ENCODE results near the gene MTMR11. TPM values are rescaled to one million over a fixed set of nuclear protein-coding genes. Genes with fewer than 3 reads are reported as not detected.

The MTMR11 gene
- total and polyA plus RNA-seq, 2 of the 13 experiments (the other 11 are each of a cell fraction or from before 2014, with no cell fraction given): 0.49 to 2.8 TPM

DNA sequence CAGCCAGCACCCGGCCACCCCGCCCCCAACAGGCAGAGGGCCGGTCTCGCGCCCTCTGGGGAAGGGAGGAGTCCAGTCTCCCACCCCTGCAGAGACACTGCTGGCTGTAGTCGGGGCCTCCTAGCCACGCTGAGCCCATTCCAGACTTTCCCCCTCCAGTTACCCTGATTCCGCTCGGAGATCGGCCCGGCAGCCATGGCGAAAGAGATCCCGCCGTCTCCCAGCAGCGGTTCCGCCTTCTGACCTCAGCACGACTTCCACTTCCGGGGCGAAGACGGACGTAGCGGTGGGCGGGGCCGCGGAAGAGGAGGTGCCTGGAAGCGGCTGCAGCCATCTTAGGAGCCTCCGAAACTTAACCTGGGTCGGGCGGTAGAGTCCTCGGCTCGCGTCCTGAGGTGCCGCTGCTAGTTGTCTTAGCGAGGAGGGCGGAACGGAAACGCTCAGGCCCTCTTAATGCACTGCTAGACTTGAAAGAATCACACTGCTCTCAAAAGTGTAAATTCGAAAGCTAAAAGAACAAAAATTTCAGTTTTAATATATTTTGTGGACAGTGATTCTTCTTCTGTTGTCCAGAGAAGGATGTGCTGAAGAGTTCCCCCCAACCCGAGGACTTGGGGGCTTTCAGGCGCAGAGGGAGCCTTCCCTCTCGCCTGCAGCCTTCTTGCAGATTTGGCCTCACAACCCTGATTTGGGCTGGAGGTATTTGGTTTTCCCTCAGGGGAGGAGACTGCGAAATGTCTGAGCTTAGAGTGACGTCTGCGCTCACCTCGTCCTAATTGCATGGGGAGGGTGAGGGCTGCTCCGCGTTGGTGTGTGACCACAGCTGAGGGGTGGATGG, 8.9 kb downstream of the MTMR11 start, which contains the start of gene SF3B4 (continued):
- TF ChIP-seq SRF (IDR thresholded peaks at IDR 0.05; ENCODE audit: low read depth, low read length) (0 out of 2 replicates have a peak, but pooled peaks have one; percentile 21), RFXANK (CRISPR knock-in tag; IDR thresholded peaks at IDR 0.05) (no peak), ZNF562 (CRISPR knock-in tag; IDR thresholded peaks at IDR 0.05; ENCODE audit: borderline replicate concordance) (no peak), ATF7 (IDR thresholded peaks at IDR 0.05) (no peak), ATF7 (CRISPR knock-in tag; IDR thresholded peaks at IDR 0.05) (no peak), U2AF1 (optimal IDR thresholded peaks at IDR 0.05; ENCODE audit: low read depth, low read length) (peak; percentile 87), SALL1 (CRISPR knock-in tag; IDR thresholded peaks at IDR 0.05) (peak; percentile 69; the same call in 1 of the 2 replicates), ZNF549 (CRISPR knock-in tag; IDR thresholded peaks at IDR 0.05) (no peak), CBX5 (CRISPR knock-in tag; IDR thresholded peaks at IDR 0.05; ENCODE audit: borderline replicate concordance) (peak; percentile 47; the same call in 1 of the 2 replicates), RFXAP (CRISPR knock-in tag; IDR thresholded peaks at IDR 0.05; ENCODE audit: borderline replicate concordance) (peak; percentile 51; the same call in 1 of the 2 replicates), ZNF83 (CRISPR knock-in tag; IDR thresholded peaks at IDR 0.05; ENCODE audit: borderline replicate concordance) (no peak), EP300 (IDR thresholded peaks at IDR 0.05; ENCODE audit: low read depth in 2 of 2, low read length in 2 of 2) (0 out of 4 replicates have a peak, but pooled peaks of 1 of the 2 experiments have one; percentile 16), EP300 (CRISPR knock-in tag; IDR thresholded peaks at IDR 0.05; ENCODE audit: borderline replicate concordance) (no peak), SP2 (CRISPR knock-in tag; IDR thresholded peaks at IDR 0.05) (peak; percentile 88)
- TF ChIP-seq, protein P1, sequence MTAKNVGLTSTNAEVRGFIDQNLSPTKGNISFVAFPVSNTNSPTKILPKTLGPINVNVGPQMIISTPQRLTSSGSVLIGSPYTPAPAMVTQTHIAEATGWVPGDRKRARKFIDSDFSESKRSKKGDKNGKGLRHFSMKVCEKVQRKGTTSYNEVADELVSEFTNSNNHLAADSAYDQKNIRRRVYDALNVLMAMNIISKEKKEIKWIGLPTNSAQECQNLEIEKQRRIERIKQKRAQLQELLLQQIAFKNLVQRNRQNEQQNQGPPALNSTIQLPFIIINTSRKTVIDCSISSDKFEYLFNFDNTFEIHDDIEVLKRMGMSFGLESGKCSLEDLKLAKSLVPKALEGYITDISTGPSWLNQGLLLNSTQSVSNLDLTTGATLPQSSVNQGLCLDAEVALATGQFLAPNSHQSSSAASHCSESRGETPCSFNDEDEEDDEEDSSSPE (CRISPR knock-in tag; IDR thresholded peaks at IDR 0.05): peak; percentile 90
- TF ChIP-seq, protein P2, sequence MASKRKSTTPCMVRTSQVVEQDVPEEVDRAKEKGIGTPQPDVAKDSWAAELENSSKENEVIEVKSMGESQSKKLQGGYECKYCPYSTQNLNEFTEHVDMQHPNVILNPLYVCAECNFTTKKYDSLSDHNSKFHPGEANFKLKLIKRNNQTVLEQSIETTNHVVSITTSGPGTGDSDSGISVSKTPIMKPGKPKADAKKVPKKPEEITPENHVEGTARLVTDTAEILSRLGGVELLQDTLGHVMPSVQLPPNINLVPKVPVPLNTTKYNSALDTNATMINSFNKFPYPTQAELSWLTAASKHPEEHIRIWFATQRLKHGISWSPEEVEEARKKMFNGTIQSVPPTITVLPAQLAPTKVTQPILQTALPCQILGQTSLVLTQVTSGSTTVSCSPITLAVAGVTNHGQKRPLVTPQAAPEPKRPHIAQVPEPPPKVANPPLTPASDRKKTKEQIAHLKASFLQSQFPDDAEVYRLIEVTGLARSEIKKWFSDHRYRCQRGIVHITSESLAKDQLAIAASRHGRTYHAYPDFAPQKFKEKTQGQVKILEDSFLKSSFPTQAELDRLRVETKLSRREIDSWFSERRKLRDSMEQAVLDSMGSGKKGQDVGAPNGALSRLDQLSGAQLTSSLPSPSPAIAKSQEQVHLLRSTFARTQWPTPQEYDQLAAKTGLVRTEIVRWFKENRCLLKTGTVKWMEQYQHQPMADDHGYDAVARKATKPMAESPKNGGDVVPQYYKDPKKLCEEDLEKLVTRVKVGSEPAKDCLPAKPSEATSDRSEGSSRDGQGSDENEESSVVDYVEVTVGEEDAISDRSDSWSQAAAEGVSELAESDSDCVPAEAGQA (IDR thresholded peaks at IDR 0.05; ENCODE audit: low read depth): peak; percentile 87
- TF ChIP-seq, protein P2 (CRISPR knock-in tag; IDR thresholded peaks at IDR 0.05; ENCODE audit: borderline replicate concordance): no peak
- TF ChIP-seq, protein P3, sequence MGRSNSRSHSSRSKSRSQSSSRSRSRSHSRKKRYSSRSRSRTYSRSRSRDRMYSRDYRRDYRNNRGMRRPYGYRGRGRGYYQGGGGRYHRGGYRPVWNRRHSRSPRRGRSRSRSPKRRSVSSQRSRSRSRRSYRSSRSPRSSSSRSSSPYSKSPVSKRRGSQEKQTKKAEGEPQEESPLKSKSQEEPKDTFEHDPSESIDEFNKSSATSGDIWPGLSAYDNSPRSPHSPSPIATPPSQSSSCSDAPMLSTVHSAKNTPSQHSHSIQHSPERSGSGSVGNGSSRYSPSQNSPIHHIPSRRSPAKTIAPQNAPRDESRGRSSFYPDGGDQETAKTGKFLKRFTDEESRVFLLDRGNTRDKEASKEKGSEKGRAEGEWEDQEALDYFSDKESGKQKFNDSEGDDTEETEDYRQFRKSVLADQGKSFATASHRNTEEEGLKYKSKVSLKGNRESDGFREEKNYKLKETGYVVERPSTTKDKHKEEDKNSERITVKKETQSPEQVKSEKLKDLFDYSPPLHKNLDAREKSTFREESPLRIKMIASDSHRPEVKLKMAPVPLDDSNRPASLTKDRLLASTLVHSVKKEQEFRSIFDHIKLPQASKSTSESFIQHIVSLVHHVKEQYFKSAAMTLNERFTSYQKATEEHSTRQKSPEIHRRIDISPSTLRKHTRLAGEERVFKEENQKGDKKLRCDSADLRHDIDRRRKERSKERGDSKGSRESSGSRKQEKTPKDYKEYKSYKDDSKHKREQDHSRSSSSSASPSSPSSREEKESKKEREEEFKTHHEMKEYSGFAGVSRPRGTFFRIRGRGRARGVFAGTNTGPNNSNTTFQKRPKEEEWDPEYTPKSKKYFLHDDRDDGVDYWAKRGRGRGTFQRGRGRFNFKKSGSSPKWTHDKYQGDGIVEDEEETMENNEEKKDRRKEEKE (IDR thresholded peaks at IDR 0.05): no peak
- TF ChIP-seq, protein P4, sequence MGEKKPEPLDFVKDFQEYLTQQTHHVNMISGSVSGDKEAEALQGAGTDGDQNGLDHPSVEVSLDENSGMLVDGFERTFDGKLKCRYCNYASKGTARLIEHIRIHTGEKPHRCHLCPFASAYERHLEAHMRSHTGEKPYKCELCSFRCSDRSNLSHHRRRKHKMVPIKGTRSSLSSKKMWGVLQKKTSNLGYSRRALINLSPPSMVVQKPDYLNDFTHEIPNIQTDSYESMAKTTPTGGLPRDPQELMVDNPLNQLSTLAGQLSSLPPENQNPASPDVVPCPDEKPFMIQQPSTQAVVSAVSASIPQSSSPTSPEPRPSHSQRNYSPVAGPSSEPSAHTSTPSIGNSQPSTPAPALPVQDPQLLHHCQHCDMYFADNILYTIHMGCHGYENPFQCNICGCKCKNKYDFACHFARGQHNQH (CRISPR knock-in tag; IDR thresholded peaks at IDR 0.05): peak; percentile 57; the same call in 1 of the 2 replicates
